NCI-H2107 treated with DMSO at 0.1 percent for 48 hours (cell line): ENCODE measurements around the gene PARVG.

Experiments
- DNase-seq: peaks from one replicate; lab custom pipeline; 2025; ENCODE audit not compliant: unreplicated experiment; lab: John Stamatoyannopoulos, UW

PARVG gene

GRCh38 chr22:44180706-44181032, at the start of gene PARVG:
Gene PARVG (plus strand): TSS chr22:44180925. CDS start chr22:44183330, 2,405 bp downstream.
- no peak for DNase-seq

- no peak for DNase-seq
Observed at GRCh38 chr22:44131412-44131811, 49.3 kb upstream of the PARVG start.

GRCh38 chr22:44131989-44132685, 48.6 kb upstream of the PARVG start:
- no peak for DNase-seq

GRCh38 chr22:44132724-44133123, 48.0 kb upstream of the PARVG start:
- peak; percentile 27 for DNase-seq

- DNase-seq, result no peak
Observed at GRCh38 chr22:44133161-44133560, 47.6 kb upstream of the PARVG start.

- DNase-seq, result no peak
Observed at GRCh38 chr22:44133901-44134571, 46.7 kb upstream of the PARVG start.

- no peak for DNase-seq
Observed at GRCh38 chr22:44136112-44136511, 44.6 kb upstream of the PARVG start.

- DNase-seq, result no peak
Observed at GRCh38 chr22:44136786-44137185, 43.9 kb upstream of the PARVG start.

GRCh38 chr22:44137415-44137814, 43.3 kb upstream of the PARVG start:
- DNase-seq, result no peak

GRCh38 chr22:44139773-44140172, 41.0 kb upstream of the PARVG start:
- no peak for DNase-seq

- DNase-seq, result no peak
Observed at GRCh38 chr22:44142421-44143104, 38.2 kb upstream of the PARVG start.

GRCh38 chr22:44143105-44143474, 37.6 kb upstream of the PARVG start:
- no peak for DNase-seq

- no peak for DNase-seq
Observed at GRCh38 chr22:44143579-44143978, 37.1 kb upstream of the PARVG start.

- DNase-seq, result no peak
Observed at GRCh38 chr22:44144046-44144569, 36.6 kb upstream of the PARVG start.

GRCh38 chr22:44145544-44145943, 35.2 kb upstream of the PARVG start:
- no peak for DNase-seq

GRCh38 chr22:44146088-44146861, 34.5 kb upstream of the PARVG start:
- no peak for DNase-seq

GRCh38 chr22:44147008-44147645, 33.6 kb upstream of the PARVG start:
- no peak for DNase-seq

GRCh38 chr22:44147821-44148574, 32.7 kb upstream of the PARVG start:
- no peak for DNase-seq

GRCh38 chr22:44151676-44152075, 29.0 kb upstream of the PARVG start:
- DNase-seq, result no peak

- no peak for DNase-seq
Observed at GRCh38 chr22:44153710-44154109, 27.0 kb upstream of the PARVG start.
